Measurements from ENCODE around the gene KANK2.
A peak's percentile ranks its signal among the peaks of the same experiment; 100 is the strongest.

The KANK2 gene

DNA sequence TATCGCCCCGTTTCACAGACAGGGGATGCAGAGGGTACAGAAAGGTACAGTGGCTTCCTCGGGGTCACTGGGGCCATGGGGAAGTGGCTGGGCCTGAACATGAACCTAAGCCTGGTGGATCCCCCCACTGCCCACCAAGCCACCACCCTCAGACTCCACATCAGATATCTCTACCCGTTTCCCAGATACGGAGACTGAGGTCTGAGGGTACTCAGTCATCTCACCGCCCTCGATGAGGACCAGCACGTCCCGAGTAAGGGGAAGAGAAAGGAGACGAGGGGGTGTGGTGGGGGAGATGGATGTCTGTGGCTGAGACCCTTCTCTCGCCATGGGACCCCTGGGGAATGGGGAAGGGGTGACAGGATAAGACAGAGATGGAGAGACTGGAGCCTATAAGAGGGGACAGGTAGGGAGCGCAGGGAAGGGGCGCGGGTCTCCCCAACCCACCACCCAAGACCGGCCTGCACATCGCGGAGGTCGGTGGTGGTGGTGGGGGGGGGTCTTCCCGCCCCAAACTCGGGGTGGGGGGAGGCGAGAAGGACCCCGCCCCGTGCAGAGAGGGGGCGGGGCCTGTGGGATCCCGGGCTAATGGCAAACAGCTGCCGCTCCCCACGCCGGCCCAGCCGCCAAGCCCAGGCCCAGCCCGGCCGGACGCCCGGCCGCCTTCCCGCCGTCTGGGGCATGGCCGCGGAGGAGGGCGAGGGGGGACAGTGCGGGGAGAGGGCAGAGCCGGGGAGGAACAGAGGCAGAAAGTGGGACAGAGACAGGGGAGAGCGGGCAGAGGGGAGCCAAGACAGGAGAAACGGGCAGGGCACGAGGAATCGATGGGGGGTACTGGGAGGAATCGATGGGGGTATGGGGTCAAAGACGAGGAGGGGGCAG lies 698 bp downstream of the KANK2 start:
- Mint-ChIP-seq H3K27me3 (ENCODE audit: low read depth, poor library complexity) (peaks cover 7% of the 10 kb centered on the region), H3K9me3 (no peaks in the 10 kb centered on the region), H3K4me3 (peak overlapping the region; percentile 90), H3K36me3 (ENCODE audit: low read depth) (peaks cover 6% of the 10 kb centered on the region), H3K4me1 (peaks cover 11% of the 10 kb centered on the region), H3K27ac (no peak overlapping the region)
- peak; percentile 55 for DNase-seq
- TF ChIP-seq, protein P1, sequence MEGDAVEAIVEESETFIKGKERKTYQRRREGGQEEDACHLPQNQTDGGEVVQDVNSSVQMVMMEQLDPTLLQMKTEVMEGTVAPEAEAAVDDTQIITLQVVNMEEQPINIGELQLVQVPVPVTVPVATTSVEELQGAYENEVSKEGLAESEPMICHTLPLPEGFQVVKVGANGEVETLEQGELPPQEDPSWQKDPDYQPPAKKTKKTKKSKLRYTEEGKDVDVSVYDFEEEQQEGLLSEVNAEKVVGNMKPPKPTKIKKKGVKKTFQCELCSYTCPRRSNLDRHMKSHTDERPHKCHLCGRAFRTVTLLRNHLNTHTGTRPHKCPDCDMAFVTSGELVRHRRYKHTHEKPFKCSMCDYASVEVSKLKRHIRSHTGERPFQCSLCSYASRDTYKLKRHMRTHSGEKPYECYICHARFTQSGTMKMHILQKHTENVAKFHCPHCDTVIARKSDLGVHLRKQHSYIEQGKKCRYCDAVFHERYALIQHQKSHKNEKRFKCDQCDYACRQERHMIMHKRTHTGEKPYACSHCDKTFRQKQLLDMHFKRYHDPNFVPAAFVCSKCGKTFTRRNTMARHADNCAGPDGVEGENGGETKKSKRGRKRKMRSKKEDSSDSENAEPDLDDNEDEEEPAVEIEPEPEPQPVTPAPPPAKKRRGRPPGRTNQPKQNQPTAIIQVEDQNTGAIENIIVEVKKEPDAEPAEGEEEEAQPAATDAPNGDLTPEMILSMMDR (IDR thresholded peaks at IDR 0.05), result no peak

DNA sequence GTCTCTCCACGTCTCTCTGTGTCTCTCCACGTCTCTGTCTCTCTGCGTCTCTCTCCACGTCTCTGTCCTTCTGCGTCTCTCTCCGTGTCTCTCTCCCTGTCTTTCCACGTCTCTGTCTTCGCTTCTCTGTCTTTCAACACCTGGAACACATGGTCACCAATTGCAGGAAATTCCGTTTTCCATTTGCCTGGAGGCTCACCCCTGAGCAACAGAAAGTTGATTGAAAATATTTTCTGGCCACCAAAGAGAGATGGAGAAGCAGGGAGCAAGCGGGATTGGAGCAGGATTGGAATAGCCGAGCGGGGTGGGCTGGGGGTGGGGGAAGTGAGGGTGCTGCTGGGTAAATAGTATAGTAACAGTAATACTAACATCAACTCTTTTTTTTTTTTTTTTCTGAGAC lies 1.7 kb downstream of the KANK2 start:
- no peaks in the 10 kb centered on the region for H3K9me3 Mint-ChIP-seq
- H3K36me3 Mint-ChIP-seq (ENCODE audit: low read depth), result peaks cover 8% of the 10 kb centered on the region
- peaks cover 11% of the 10 kb centered on the region for H3K4me1 Mint-ChIP-seq
- H3K27me3 Mint-ChIP-seq (ENCODE audit: low read depth, poor library complexity), result peaks cover 7% of the 10 kb centered on the region
- no peak for DNase-seq
- TF ChIP-seq, protein P1 (IDR thresholded peaks at IDR 0.05), result no peak
- H3K4me3 Mint-ChIP-seq, result peak overlapping the region; percentile 82
- H3K27ac Mint-ChIP-seq, result no peak overlapping the region

DNA sequence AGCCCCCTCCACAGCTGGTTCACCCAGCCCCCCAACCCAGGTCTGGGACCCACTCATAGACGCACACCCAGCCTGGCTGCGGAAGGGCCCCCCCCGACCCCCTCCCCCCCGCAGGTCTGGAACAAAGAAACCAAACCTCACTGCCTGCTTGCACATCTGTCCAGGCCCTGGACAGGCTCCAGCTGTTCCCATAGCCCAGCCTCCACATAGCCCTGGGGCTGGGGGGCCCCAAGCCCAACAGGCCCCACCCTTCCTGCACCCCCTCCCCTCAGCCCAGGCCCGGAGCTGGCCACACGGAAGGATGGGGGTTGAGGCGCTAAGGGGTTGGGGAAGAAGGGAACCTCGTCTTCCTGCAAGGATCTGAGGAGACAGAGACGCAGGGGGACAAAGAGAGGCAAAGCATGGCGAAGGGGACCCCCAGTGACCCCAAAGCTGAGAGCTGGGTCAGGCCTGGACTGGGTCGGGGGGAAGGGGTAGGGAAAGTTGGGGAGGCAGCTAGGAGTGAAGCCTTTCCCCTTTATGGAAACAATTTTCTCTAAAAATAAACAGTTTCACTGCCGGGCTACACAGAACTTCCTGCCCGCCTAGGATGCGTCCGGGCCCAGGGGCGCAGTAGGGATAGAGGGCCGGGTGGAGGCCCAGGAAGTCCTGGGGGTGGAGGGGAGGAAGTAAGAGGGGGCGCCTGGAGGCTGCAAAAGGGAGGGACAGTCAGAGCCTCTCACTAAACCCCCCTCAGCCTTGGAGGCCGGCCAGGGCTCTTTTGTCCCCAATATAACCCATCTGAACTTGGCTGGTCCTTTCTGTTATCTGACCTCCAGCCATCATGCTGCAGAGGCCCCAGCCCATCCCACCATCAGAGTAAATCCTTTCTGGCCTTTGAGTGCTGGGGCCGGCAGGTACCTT lies 2.4 kb downstream of the KANK2 start:
- peaks cover 4% of the 10 kb centered on the region for H3K27me3 Mint-ChIP-seq (ENCODE audit: low read depth, poor library complexity)
- TF ChIP-seq, protein P1 (IDR thresholded peaks at IDR 0.05), result no peak
- H3K36me3 Mint-ChIP-seq (ENCODE audit: low read depth), result peaks cover 8% of the 10 kb centered on the region
- no peak for DNase-seq
- H3K9me3 Mint-ChIP-seq, result no peaks in the 10 kb centered on the region
- peaks cover 11% of the 10 kb centered on the region for H3K4me1 Mint-ChIP-seq
- H3K27ac Mint-ChIP-seq, result no peak overlapping the region
- H3K4me3 Mint-ChIP-seq, result no peak overlapping the region

DNA sequence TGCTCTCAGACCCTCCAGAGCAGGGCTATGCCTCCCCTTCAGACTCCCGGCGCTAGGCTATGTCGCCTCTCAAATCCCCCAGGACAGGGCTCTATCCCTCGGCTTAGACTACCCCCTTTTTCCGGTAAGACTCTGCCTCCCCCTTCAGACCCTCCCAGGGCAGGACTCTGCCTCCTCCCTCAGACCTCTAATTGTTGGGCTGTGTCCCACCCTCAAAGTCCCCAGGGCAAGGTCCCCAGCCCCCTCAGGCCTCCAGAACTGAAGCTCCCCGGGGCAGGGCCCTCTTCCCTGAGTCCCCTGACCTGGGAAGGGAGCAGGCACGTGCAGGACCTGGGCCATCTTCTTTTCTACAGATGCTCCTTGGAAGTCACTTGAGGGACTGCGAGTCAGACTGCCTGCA lies 3.2 kb downstream of the KANK2 start:
- Mint-ChIP-seq H3K36me3 (ENCODE audit: low read depth) (peaks cover 8% of the 10 kb centered on the region), H3K27ac (no peak overlapping the region), H3K27me3 (ENCODE audit: low read depth, poor library complexity) (no peaks in the 10 kb centered on the region), H3K9me3 (no peaks in the 10 kb centered on the region), H3K4me3 (no peak overlapping the region), H3K4me1 (peaks cover 11% of the 10 kb centered on the region)
- TF ChIP-seq, protein P1 (IDR thresholded peaks at IDR 0.05), result no peak
- no peak for DNase-seq

DNA sequence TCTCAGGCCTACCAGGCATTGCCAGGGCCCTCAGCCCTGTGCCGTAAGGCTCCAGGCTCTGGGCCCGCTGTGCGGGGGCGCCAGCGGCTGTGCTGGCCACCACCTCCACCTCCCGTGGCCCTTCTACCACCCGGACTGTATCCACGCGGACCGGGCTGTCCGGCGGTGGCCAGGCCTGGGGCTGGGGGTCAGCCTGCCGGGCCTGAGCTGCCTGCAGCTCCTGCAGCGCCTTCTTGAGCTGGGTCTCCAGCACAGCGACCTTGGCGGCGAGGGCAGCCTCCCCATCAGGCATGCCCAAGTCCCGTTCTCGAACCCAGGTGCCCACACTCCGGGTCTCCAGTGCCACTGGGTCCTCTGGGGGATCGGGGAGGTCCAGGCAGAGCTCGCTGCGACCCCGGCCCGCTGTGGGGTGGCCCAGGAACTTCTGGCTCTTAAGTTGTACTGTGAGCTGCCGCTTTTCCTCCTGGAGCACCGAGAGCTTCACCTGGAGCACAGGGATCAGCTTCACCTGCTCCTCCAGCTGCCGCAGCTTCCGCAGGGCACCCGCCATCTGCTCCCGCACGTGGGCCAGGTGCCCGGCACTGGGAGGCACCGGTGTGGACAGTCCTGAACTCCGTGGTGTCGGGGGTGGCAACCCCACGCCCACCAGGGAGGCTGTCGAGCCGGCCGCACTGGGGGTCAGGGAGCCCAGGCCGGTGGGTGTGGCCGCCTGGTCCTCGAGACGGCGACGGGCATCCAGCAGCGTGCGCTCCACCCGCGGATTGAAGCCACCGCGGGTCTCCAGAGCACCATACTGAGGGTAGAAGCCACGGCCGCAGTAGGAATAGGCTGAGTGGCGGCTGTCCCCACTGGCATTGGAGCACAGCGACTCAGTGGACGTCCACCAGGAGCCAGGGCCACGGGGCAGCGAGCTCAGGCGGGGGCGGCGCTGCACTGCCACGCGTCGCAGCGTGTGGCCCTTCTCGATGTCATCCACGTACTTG lies 4.1 kb downstream of the KANK2 start:
- Mint-ChIP-seq H3K27ac (no peak overlapping the region), H3K4me1 (peaks cover 11% of the 10 kb centered on the region), H3K36me3 (ENCODE audit: low read depth) (peaks cover 8% of the 10 kb centered on the region), H3K9me3 (no peaks in the 10 kb centered on the region), H3K4me3 (no peak overlapping the region), H3K27me3 (ENCODE audit: low read depth, poor library complexity) (no peaks in the 10 kb centered on the region)
- no peak for DNase-seq
- TF ChIP-seq, protein P1 (IDR thresholded peaks at IDR 0.05), result no peak

Data from nephron progenitor cell (in vitro differentiated cells).